CD4-positive, alpha-beta memory T cell (primary cell): ENCODE results near the gene SIGLEC5. TPM values are rescaled to one million over a fixed set of nuclear protein-coding genes. Genes with fewer than 3 reads are reported as not detected.

Experiments
- polyA plus RNA-seq, 2 donors: library from polyadenylated mRNA; unstranded; fragments of 300-500 nt; fragmentation: Illumina TruSeq; gene quantifications; one replicate each; pipeline ENCODE4 v1.2.3, GENCODE V29; 2021
- total RNA-seq, 2 experiments: library from RNA; stranded (reverse); gene quantifications; one replicate each; pipeline ENCODE4 v1.2.3, GENCODE V29; 2021

Gene SIGLEC5
- total and polyA plus RNA-seq, 4 experiments from 2014 or later = not detected

Other genes with a start within 250 kb of the SIGLEC5 start
- gene LIM2, start 242.4 kb downstream of the SIGLEC5 start, total RNA-seq = not detected
- not detected for gene LIM2, start 242.4 kb downstream of the SIGLEC5 start, polyA plus RNA-seq
- not detected for gene C19orf84, start 239.8 kb downstream of the SIGLEC5 start, total RNA-seq
- gene C19orf84, start 239.8 kb downstream of the SIGLEC5 start, polyA plus RNA-seq = not detected
- under 1 TPM in 1 of 2 experiments, not detected in 1; 0.12 TPM for gene SIGLEC10, start 212.8 kb downstream of the SIGLEC5 start, total RNA-seq
- under 1 TPM in 1 of 2 donors, not detected in 1; 0.39 TPM for gene SIGLEC10, start 212.8 kb downstream of the SIGLEC5 start, polyA plus RNA-seq
- not detected for gene SIGLEC8, start 171.9 kb downstream of the SIGLEC5 start, total RNA-seq
- not detected for gene SIGLEC8, start 171.9 kb downstream of the SIGLEC5 start, polyA plus RNA-seq
- not detected for gene CEACAM18, start 151.9 kb downstream of the SIGLEC5 start, total RNA-seq
- gene CEACAM18, start 151.9 kb downstream of the SIGLEC5 start, polyA plus RNA-seq = not detected
- gene SIGLEC12, start 128.6 kb downstream of the SIGLEC5 start, total RNA-seq = not detected
- not detected for gene SIGLEC12, start 128.6 kb downstream of the SIGLEC5 start, polyA plus RNA-seq
- gene SIGLEC6, start 98.7 kb downstream of the SIGLEC5 start, total RNA-seq = not detected
- gene SIGLEC6, start 98.7 kb downstream of the SIGLEC5 start, polyA plus RNA-seq = under 1 TPM in 1 of 2 donors, not detected in 1; 0.10 TPM
- 10 to 100 TPM; 17.1 to 17.4 TPM for gene ZNF175, start 59.1 kb downstream of the SIGLEC5 start, total RNA-seq
- 1 to 10 TPM in 1 of 2 donors, under 1 TPM in 1; 0.65 to 2.6 TPM for gene ZNF175, start 59.1 kb downstream of the SIGLEC5 start, polyA plus RNA-seq
- 1 to 10 TPM in 1 of 2 experiments, under 1 TPM in 1; 0.69 to 1.4 TPM for gene SIGLEC14, start 16.4 kb upstream of the SIGLEC5 start, total RNA-seq
- under 1 TPM in 1 of 2 donors, not detected in 1; 0.11 TPM for gene SIGLEC14, start 16.4 kb upstream of the SIGLEC5 start, polyA plus RNA-seq
- gene SPACA6, start 62.9 kb upstream of the SIGLEC5 start, total RNA-seq = 10 to 100 TPM; 10.2 to 11.0 TPM
- 1 to 10 TPM; 2.5 to 2.9 TPM for gene SPACA6, start 62.9 kb upstream of the SIGLEC5 start, polyA plus RNA-seq
- gene HAS1, start 93.6 kb upstream of the SIGLEC5 start, total RNA-seq = not detected
- gene HAS1, start 93.6 kb upstream of the SIGLEC5 start, polyA plus RNA-seq = not detected
- gene FPR1, start 121.5 kb upstream of the SIGLEC5 start, total RNA-seq = not detected
- gene FPR1, start 121.5 kb upstream of the SIGLEC5 start, polyA plus RNA-seq = under 1 TPM in 1 of 2 donors, not detected in 1; 0.30 TPM
- not detected for gene FPR2, start 130.8 kb upstream of the SIGLEC5 start, total RNA-seq
- gene FPR2, start 130.8 kb upstream of the SIGLEC5 start, polyA plus RNA-seq = not detected
- 1 to 10 TPM; 3.2 TPM for gene FPR3, start 164.8 kb upstream of the SIGLEC5 start, total RNA-seq
- not detected for gene FPR3, start 164.8 kb upstream of the SIGLEC5 start, polyA plus RNA-seq